Glomerular endothelial cell (primary cell): ENCODE results near the gene SCIN. TPM values are rescaled to one million over a fixed set of nuclear protein-coding genes. Genes with fewer than 3 reads are reported as not detected.

Source experiments
- total RNA-seq: library from RNA; depleted of rRNA; stranded (reverse); fragments of >200 nt; gene quantifications from 2 replicates; pipeline ENCODE4 v1.2.3, GENCODE V29; 2015

Gene SCIN
- total RNA-seq, 1 donor from 2014 or later = 0.35 TPM

Other genes with a start within 250 kb of the SCIN start
- 0.35 TPM in 1 of 2 replicates, not detected in the other for gene VWDE, start 166.9 kb upstream of the SCIN start, total RNA-seq
- gene ARL4A, start 116.9 kb downstream of the SCIN start, total RNA-seq = 14.1 and 29.1 TPM in 2 replicates